Brain pericyte (primary cell): Measurements from ENCODE around the gene LAMTOR2.
"Not testable (repeated sequence)": the region's sequence is repeated elsewhere in the genome, so short reads cannot be mapped to it uniquely, and the experiment has no call there.

ENCODE experiments used
- DNase-seq: peaks from one replicate; pipeline ENCODE4 v3.0.0-alpha.2; 2012; ENCODE audit warnings: low read depth, low spot score

The LAMTOR2 gene

GRCh38 chr1:156052862-156053767 is 1.5 kb upstream of the LAMTOR2 start:
- no peak for DNase-seq

DNA sequence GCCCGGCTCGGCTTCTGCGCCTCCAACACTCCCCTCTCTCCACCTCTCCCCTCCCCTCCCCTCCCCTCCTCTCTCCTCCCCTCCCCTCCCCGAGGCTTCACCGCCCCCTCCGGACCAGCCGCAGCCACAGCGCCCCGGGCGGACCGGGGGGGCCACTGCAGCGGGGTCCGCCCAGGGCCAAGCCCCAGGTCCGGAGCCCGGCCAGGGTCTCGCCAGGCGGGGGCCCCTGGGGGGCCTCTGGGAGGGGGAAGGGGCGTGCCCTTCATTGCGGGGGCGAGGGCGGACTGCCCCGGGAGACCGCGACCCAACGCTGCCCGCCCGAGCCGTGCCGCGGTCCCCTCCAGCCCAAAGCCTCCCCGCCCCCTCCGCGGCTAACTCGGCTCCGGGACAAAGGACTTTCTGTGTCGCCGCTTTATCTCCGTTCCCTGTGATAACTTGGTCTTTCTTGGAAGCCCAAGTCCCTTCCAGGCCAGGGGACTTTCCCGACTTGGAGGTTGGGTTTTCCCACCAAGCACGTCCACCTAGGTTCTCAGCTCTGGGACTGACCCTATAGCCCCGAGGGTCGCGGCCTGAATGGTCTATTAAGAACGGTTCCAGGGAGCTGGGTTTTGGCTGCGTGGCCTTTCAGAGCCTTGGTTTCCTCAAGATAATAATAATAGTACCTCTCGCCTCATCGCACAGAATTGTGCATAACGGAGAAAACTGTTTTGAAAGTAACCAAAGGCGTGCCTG is 648 bp upstream of the LAMTOR2 start, which contains the start of gene UBQLN4:
Gene UBQLN4, minus strand, starts transcription at position 31 of the 732 bp plus-strand sequence. CDS start 97 bp downstream, outside the sequence.
- no peak for DNase-seq

- no peak for DNase-seq
Measured at GRCh38 chr1:156055281-156056048, 883 bp downstream of the LAMTOR2 start.

GRCh38 chr1:156056326-156056849 is 1.8 kb downstream of the LAMTOR2 start:
- DNase-seq, result no peak

DNA sequence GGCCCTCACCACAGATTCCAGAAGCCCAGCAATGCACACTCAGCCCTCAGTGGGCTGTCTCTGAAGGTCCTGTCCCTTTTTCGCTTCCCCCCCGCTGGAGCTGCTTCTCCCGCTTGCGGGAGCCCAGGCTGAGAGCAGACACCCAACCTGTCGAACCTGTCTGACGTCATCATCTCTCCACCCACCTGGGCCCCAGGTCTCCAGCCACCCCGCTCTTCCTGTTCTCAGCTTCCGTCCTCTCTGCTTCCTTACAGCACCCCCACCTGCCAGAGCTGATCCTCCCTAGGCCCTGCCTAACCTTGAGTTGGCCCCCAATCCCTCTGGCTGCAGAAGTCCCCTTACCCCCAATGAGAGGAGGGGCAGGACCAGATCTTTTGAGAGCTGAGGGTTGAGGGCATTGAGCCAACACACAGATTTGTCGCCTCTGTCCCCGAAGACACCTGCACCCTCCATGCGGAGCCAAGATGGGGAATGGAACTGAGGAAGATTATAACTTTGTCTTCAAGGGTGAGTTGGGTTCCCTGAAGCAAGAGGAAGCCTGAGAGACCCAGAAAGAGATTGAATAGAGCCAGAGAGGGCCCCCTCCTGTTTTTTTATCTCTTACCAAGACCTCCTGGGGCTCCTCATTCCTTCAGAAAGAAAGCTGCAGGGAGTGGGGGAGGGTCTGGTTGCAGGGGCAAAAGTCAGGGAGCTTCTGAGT is 6.5 kb downstream of the LAMTOR2 start, which contains the start of gene RAB25:
Gene RAB25, plus strand, starts transcription at position 224 of the 700 bp plus-strand sequence. Its CDS starts 241 bp downstream, at position 465.
- no peak for DNase-seq

- DNase-seq, result no peak
Measured at GRCh38 chr1:156062189-156062588, 7.6 kb downstream of the LAMTOR2 start.

DNA sequence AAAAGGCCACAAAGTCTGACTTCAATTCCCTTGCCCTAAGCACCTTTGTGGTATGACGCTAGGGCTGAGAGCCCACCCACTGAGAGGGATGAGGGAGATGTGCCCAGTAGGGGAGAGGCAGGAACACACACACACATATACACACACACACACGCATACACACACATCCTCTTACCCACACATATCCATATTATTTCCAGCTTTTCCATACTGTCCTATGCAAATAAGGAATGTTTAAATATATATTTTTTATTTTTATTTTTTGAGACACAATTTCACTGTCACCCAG is 9.4 kb downstream of the LAMTOR2 start:
- DNase-seq, result no peak

- no peak for DNase-seq
Measured at GRCh38 chr1:156064615-156065014, 10.0 kb downstream of the LAMTOR2 start.

GRCh38 chr1:156065212-156065611 is 10.6 kb downstream of the LAMTOR2 start:
- no peak for DNase-seq

- no peak for DNase-seq
Measured at GRCh38 chr1:156065871-156066270, 11.3 kb downstream of the LAMTOR2 start.

GRCh38 chr1:156067262-156067661 is 12.7 kb downstream of the LAMTOR2 start:
- DNase-seq, result no peak

DNA sequence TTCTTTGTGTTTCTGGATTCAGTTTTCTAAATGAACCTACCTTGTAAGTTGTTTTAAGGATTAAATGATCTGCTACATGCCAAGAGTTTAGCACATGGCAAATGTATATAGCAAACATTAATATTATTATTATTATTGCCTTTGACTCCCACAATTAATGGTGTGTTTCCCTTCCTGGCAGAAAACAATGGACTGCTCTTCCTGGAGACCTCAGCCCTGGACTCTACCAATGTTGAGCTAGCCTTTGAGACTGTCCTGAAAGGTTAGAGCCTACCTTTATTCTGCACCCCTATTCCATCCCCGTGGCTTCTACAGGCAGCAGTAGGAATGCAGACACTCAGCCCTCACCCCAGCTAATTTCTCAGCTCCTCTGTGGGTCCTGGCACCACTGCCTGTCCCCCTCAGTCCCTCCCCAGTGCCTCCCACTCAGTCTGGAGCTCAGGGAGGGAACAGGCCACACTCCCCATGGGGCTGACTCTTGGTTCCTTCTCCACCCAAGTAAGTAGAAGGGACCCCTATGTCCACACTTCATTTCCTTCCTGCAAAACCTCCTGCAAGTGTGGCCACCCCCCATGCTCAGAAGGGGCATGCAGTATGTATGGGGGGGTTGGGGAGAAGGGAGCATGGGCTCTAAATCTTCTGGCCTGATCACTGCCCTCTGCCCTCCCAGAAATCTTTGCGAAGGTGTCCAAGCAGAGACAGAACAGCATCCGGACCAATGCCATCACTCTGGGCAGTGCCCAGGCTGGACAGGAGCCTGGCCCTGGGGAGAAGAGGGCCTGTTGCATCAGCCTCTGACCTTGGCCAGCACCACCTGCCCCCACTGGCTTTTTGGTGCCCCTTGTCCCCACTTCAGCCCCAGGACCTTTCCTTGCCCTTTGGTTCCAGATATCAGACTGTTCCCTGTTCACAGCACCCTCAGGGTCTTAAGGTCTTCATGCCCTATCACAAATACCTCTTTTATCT is 15.2 kb downstream of the LAMTOR2 start:
- no peak for DNase-seq

DNA sequence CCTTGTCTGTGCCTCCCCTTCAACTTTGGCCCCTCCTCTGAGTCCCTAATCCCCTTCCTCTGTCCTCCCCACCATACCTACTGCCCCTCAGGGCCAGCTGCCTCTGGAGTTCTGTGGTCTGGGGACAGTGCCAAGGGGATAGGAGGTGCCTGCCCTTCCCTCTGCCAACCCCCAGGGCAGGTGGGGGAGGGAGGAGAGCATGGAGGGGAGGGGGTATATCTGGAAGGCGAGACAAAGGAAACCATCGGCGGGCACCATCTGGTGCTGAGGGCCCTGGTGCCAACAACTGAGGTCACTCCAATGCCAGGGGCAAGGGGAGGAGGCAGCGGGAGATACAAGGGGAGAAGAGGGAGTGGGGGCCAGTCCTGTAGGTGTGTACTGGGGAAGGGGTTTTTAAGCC is 16.0 kb downstream of the LAMTOR2 start:
- no peak for DNase-seq

DNA sequence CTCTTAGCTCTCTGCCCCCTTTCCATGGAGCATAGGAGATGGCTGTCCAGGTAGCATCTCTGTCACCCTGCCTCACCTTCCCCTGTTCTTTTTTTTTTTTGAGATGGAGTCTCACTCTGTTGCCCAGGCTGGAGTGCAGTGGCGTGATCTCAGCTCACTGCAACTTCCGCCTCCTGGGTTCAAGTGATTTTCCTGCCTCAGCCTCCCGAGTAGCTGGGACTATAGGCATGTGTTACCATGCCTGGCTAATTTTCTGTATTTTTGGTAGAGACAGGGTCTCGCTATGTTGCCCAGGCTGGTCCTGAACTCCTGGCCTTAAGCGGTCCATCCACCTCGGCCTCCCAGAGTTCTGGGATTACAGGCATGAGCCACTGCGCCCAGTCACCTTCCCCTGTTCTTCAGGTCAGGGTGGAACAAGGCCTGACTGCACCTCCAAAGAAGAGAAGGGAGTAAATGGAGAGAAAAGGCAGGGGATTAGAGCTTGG is 16.8 kb downstream of the LAMTOR2 start:
- not testable (repeated sequence) for DNase-seq

GRCh38 chr1:156072251-156072650 is 17.7 kb downstream of the LAMTOR2 start:
- DNase-seq, result no peak

- no peak for DNase-seq
Measured at GRCh38 chr1:156073110-156073687, 18.6 kb downstream of the LAMTOR2 start.

DNA sequence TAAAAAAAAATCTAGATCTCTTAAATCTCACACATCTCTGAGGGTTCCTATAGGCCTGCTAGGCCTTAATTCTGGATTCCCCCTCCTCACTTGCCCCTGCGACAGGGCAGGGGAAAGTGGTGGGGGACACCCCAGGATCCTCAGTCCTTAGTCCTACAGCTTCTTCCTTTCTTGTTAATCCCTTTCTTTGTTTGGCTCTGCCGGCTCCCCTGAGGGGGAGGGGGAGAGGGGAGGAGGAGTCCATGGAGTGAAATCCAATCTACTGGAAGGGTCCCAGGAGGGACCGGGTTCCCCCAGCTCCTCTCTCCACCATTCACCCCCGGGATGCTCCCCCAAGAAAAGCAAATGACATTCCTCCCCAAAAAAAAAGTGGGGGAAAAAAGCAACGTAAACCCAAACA is 19.2 kb downstream of the LAMTOR2 start:
- DNase-seq, result no peak

DNA sequence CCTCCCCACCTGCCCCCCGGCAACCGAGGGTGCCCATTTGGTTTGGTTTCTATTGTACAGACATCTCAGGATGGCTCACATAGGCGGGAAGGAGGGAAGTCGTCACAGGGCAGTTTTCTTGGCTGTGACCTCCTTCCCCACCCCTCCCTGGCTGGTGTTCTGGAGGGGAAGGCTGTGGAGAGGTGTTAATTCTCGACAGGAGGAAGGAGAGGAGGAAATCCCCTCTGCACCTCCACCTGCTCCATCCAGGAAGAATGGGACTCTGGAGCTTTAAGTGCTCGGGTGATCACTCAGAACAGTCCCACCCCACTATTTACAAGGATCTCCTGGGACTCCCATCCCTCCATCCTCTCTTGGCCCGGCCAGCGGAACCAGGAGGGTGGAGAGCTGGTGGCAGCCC is 20.1 kb downstream of the LAMTOR2 start:
- DNase-seq, result no peak

GRCh38 chr1:156075162-156075561 is 20.6 kb downstream of the LAMTOR2 start:
- DNase-seq, result no peak
